Vagina (tissue), 2 donors: ENCODE results near the gene PTMS.

Source experiments
- POLR2AphosphoS5 ChIP-seq, 2 donors: sonication (generic); formaldehyde crosslinking; IDR thresholded peaks; one replicate each; pipeline ENCODE4 v1.9.0; 2017; ENCODE audit warnings: antibody characterized with exemption in 2 of 2, mild to moderate bottlenecking in 2 of 2, low read depth in 1 of 2; ENCODE audit not compliant: insufficient read depth in 1 of 2
- TF ChIP-seq, protein P1 (sequence below), 3 experiments: fragments of 450-650 bp in 2 of 3; fragments of 200-600 bp in 1 of 3; sonication (generic) in 1 of 3; IDR thresholded peaks; one replicate each; pipeline ENCODE4 v1.5.1; 2017 to 2019; ENCODE audit warnings: antibody characterized with exemption in 3 of 3, mild to moderate bottlenecking in 2 of 3, moderate library complexity in 2 of 3

- TF ChIP-seq, protein P1, sequence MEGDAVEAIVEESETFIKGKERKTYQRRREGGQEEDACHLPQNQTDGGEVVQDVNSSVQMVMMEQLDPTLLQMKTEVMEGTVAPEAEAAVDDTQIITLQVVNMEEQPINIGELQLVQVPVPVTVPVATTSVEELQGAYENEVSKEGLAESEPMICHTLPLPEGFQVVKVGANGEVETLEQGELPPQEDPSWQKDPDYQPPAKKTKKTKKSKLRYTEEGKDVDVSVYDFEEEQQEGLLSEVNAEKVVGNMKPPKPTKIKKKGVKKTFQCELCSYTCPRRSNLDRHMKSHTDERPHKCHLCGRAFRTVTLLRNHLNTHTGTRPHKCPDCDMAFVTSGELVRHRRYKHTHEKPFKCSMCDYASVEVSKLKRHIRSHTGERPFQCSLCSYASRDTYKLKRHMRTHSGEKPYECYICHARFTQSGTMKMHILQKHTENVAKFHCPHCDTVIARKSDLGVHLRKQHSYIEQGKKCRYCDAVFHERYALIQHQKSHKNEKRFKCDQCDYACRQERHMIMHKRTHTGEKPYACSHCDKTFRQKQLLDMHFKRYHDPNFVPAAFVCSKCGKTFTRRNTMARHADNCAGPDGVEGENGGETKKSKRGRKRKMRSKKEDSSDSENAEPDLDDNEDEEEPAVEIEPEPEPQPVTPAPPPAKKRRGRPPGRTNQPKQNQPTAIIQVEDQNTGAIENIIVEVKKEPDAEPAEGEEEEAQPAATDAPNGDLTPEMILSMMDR (IDR thresholded peaks at IDR 0.05) = no peak
- TF ChIP-seq POLR2AphosphoS5 (IDR thresholded peaks at IDR 0.05; ENCODE audit: insufficient read depth in 1 of 2, low read depth in 1 of 2) = no peak
Observed at GRCh38 chr12:6772726-6773589, 6.8 kb downstream of the PTMS start.
